ENCODE measurements around the gene GORAB. TPM values are rescaled to one million over a fixed set of nuclear protein-coding genes. Genes with fewer than 3 reads are reported as not detected.

Gene GORAB
- total and polyA plus RNA-seq, 2 of the 13 experiments (the other 11 are each of a cell fraction or from before 2014, with no cell fraction given) = 6.6 to 9.2 TPM

DNA sequence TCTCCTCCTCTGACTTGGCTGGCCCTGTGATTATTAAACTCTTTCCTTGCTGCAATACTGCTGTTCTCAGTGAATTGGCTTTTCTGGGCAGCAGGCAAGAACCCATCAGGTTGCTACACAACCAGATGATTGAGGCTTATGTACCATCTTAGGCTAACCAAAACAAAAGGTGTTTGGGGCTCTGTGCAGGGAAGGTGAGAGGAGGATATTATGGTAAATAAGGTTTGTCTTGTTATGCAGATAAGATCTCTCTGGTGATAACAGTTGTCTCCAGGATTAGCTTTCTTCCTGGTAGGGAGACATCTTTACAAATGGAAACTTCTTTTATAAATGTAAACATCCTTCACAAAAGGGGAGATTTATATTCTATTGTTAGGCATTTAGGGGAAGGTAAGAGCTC is 44.5 kb upstream of the GORAB start (continued):
- TF ChIP-seq, protein P1, sequence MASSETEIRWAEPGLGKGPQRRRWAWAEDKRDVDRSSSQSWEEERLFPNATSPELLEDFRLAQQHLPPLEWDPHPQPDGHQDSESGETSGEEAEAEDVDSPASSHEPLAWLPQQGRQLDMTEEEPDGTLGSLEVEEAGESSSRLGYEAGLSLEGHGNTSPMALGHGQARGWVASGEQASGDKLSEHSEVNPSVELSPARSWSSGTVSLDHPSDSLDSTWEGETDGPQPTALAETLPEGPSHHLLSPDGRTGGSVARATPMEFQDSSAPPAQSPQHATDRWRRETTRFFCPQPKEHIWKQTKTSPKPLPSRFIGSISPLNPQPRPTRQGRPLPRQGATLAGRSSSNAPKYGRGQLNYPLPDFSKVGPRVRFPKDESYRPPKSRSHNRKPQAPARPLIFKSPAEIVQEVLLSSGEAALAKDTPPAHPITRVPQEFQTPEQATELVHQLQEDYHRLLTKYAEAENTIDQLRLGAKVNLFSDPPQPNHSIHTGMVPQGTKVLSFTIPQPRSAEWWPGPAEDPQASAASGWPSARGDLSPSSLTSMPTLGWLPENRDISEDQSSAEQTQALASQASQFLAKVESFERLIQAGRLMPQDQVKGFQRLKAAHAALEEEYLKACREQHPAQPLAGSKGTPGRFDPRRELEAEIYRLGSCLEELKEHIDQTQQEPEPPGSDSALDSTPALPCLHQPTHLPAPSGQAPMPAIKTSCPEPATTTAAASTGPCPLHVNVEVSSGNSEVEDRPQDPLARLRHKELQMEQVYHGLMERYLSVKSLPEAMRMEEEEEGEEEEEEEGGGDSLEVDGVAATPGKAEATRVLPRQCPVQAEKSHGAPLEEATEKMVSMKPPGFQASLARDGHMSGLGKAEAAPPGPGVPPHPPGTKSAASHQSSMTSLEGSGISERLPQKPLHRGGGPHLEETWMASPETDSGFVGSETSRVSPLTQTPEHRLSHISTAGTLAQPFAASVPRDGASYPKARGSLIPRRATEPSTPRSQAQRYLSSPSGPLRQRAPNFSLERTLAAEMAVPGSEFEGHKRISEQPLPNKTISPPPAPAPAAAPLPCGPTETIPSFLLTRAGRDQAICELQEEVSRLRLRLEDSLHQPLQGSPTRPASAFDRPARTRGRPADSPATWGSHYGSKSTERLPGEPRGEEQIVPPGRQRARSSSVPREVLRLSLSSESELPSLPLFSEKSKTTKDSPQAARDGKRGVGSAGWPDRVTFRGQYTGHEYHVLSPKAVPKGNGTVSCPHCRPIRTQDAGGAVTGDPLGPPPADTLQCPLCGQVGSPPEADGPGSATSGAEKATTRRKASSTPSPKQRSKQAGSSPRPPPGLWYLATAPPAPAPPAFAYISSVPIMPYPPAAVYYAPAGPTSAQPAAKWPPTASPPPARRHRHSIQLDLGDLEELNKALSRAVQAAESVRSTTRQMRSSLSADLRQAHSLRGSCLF (CRISPR knock-in tag; IDR thresholded peaks at IDR 0.05; ENCODE audit: borderline replicate concordance) = no peak
- TF ChIP-seq, protein P2, sequence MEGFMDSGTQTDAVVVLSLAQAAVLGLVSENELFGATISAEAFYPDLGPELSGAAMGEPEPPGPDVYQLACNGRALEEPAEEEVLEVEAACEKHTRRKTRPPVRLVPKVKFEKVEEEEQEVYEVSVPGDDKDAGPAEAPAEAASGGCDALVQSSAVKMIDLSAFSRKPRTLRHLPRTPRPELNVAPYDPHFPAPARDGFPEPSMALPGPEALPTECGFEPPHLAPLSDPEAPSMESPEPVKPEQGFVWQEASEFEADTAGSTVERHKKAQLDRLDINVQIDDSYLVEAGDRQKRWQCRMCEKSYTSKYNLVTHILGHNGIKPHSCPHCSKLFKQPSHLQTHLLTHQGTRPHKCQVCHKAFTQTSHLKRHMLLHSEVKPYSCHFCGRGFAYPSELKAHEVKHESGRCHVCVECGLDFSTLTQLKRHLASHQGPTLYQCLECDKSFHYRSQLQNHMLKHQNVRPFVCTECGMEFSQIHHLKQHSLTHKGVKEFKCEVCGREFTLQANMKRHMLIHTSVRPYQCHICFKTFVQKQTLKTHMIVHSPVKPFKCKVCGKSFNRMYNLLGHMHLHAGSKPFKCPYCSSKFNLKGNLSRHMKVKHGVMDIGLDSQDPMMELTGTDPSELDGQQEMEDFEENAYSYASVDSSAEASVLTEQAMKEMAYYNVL (CRISPR knock-in tag; IDR thresholded peaks at IDR 0.05; ENCODE audit: borderline replicate concordance) = no peak
- TF ChIP-seq ZNF484 (CRISPR knock-in tag; IDR thresholded peaks at IDR 0.05; ENCODE audit: borderline replicate concordance, low read depth) (no peak), ZBTB49 (CRISPR knock-in tag; IDR thresholded peaks at IDR 0.05; ENCODE audit: borderline replicate concordance) (no peak), NFYB (CRISPR knock-in tag; IDR thresholded peaks at IDR 0.05) (no peak), MAFK (conservative IDR thresholded peaks at IDR 0.05 in 1 of 2, IDR thresholded peaks at IDR 0.05 in 1 of 2; ENCODE audit: low read length in 2 of 2) (no peak)

Data from HepG2 (cell line).